Heart left ventricle (tissue), 16 donors: Measurements from ENCODE around the gene SET. TPM values are rescaled to one million over a fixed set of nuclear protein-coding genes. Genes with fewer than 3 reads are reported as not detected.
A peak's percentile ranks its signal among the peaks of the same experiment; 100 is the strongest.

Experiments used
- ATAC-seq, 4 donors: fragments of 200-7000 bp; cut with Tn5 transposase; one replicate each; pipeline ENCODE4 v1.9.1; 2020 to 2022; ENCODE audit warnings: moderate library complexity in 4 of 4, mild to moderate bottlenecking in 3 of 4, moderate number of reproducible peaks in 1 of 4
- DNase-seq, 5 donors: peaks; one replicate each; pipeline ENCODE4 v3.0.0-alpha.2; 2020
- H3K27ac ChIP-seq, 12 donors: fragments of 200-600 bp; sonication (generic) in 4 of 12; one replicate each; pipeline versions ENCODE4 v1.5.0 to v1.8.0; 2016 to 2022; ENCODE audit warnings: mild to moderate bottlenecking in 2 of 12
- H3K27me3 ChIP-seq, 9 donors: fragments of 200-600 bp; sonication (generic) in 2 of 9; one replicate each; pipeline versions ENCODE4 v1.5.1 to v1.8.0; 2016 to 2022; ENCODE audit warnings: mild to moderate bottlenecking in 3 of 9
- H3K36me3 ChIP-seq, 9 donors: fragments of 200-600 bp; sonication (generic) in 2 of 9; one replicate each; pipeline versions ENCODE4 v1.5.0 to v1.8.0; 2018 to 2022; ENCODE audit warnings: mild to moderate bottlenecking in 2 of 9
- H3K4me1 ChIP-seq, 12 donors: fragments of 200-600 bp; sonication (generic) in 4 of 12; one replicate each; pipeline versions ENCODE4 v1.5.0 to v1.8.0; 2016 to 2022; ENCODE audit warnings: mild to moderate bottlenecking in 3 of 12
- H3K4me3 ChIP-seq, 12 donors: fragments of 200-600 bp; sonication (generic) in 4 of 12; one replicate each; pipeline versions ENCODE4 v1.5.0 to v1.8.0; 2017 to 2022; ENCODE audit warnings: mild to moderate bottlenecking in 9 of 12, moderate library complexity in 4 of 12
- H3K9me3 ChIP-seq, 12 donors: fragments of 200-600 bp; sonication (generic) in 4 of 12; one replicate each; pipeline versions ENCODE4 v1.5.0 to v1.8.0; 2016 to 2022; ENCODE audit warnings: mild to moderate bottlenecking in 1 of 12
- CTCF ChIP-seq, 12 donors: fragments of 200-600 bp; sonication (generic) in 4 of 12; IDR thresholded peaks; one replicate each; pipeline versions ENCODE4 v1.5.0 to v1.8.0; 2018 to 2022; ENCODE audit warnings: antibody characterized with exemption in 12 of 12, mild to moderate bottlenecking in 5 of 12
- POLR2A ChIP-seq, 2 donors: fragments of 450-650 bp; IDR thresholded peaks; one replicate each; pipeline ENCODE4 v1.6.1; 2017; ENCODE audit warnings: antibody characterized with exemption in 2 of 2, mild to moderate bottlenecking in 2 of 2, moderate library complexity in 2 of 2
- WGBS, 4 donors: extraction: QIAGEN DNeasy Blood & Tissue Kit in 2 of 4; methylation state at CpG; one replicate each; pipeline versions ENCODE4 v1.1.5 to v1.1.7; 2013 to 2018; 5-methylcytosine and 5-hydroxymethylcytosine counted together
- intact Hi-C, 10 donors: fragments of 100-400 bp; cut with DNase I; formaldehyde crosslinking; loops; one replicate each; pipeline versions ENCODE4 v1.11.1 to v1.14.2; 2022
- polyA plus RNA-seq, 2 donors: library from polyadenylated mRNA; stranded (reverse); fragments of 200-250 nt; gene quantifications; one replicate each; pipeline ENCODE4 v1.2.3, GENCODE V29; 2013
- total RNA-seq, 9 donors: library from RNA; depleted of rRNA in 2 of 9; stranded (reverse); fragments of >200 nt in 2 of 9; fragmentation: NEBNext Ultra II Directional in 3 of 9; extraction: Animal tissue kit (Norgen Biotek cat#: 25700) in 3 of 9; gene quantifications; one replicate each; pipeline versions ENCODE4 v1.1.0 to v1.2.4, GENCODE V29; 2016 to 2023
- donor health status: ischemic (EF 13 %, LVEDD 7.1; RV severe dilation, severe dysfunction).
- donor health status: healthy with polysubstance abuse.
- donor health status: DM: no; HTN: yes; CAD: no.
- donor health status: DM: no; HTN: no; CAD: no.
- donor health status: ischemic (EF 25% LVEDD 6.9; RV normal size, moderate dysfunction).
- donor health status: ischemic (EF 25% LVEDD 5.7; RV mildly dilated, moderate dysfunction).
- donor health status: healthy.
- donor health status: DM: yes; HTN: yes; CAD: no.
- donor health status: ischemic (EF 35%, LVEDD 5.7; RV mildly dilated, moderate dysfunction).
- donor health status: nonischemic (EF 11% LVEDD 7.7; RV severe dilation, severe dysfunction).
- donor health status: DM: yes; HTN: yes; CAD: no.
- donor health status: PGD.
- donor health status: ischemic (EF 29% LVEDD 5.4; RV normal size, mild dysfunction).
- donor health status: nonischemic (EF 23%, LVEDD 6.1; RV moderate dilation, normal function).

Gene SET
- total and polyA plus RNA-seq, 11 donors: 67.6 to 240 (median 203) TPM

DNA sequence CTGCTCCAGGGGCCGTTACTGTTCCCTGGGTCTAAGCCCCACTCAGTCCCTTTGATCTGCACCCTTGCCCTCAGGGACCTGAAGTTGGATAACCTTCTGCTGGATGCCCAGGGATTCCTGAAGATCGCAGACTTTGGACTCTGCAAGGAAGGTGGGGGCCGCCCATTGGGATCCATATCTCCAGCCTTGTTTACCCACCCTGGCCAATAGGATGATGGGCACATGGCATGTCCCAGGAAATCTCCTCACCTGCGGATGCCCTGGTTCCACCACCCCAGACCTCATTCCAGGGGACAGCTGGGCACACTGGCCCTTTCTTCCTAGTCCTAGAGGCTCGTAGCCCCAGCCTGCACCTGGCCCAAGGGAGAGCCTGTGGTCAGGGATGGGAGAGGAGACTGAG lies 29.5 kb downstream of the SET start:
- TF ChIP-seq CTCF (IDR thresholded peaks at IDR 0.05): no peak
- no peak for TF ChIP-seq POLR2A (IDR thresholded peaks at IDR 0.05)
- no peaks in the 10 kb centered on the region for H3K27me3 ChIP-seq
- intact Hi-C loops: no loop called here
- H3K4me3 ChIP-seq: no peak overlapping the region
- H3K4me1 ChIP-seq: peaks cover 0 to 5% (median 0%) of the 10 kb centered on the region in 12 donors
- peaks cover 0 to 37% (median 9%) of the 10 kb centered on the region in 9 donors for H3K36me3 ChIP-seq
- H3K9me3 ChIP-seq: no peaks in the 10 kb centered on the region
- ATAC-seq (no peak), DNase-seq (peak in 3 of 5 donors; percentile 6 to 38 (median 14))
- no peak overlapping the region for H3K27ac ChIP-seq
- 88 to 94% (median 90%) methylated on average over 5 of the region's 5 CpGs for whole genome bisulfite sequencing, 4 donors

DNA sequence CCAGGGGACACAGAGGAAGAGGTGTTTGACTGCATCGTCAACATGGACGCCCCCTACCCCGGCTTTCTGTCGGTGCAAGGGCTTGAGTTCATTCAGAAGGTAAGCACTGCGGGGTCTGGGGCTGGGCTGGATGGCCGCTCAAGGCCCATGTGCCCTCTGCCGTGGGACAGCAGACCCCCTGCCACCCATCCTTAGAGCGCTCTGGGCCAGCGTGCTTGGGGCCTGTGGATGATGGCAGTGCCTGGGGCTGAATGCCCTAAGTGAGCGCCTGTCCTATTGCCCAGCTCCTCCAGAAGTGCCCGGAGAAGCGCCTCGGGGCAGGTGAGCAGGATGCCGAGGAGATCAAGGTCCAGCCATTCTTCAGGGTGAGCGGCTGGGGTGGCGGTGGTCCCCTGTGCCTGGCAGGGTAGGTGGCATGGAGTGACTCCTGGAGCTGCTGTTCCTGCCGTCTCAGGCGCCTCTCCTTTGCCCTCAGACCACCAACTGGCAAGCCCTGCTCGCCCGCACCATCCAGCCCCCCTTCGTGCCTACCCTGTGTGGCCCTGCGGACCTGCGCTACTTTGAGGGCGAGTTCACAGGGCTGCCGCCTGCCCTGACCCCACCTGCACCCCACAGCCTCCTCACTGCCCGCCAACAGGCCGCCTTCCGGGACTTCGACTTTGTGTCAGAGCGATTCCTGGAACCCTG lies 31.0 kb downstream of the SET start:
- DNase-seq (peak in 1 of 5 donors; percentile 57), ATAC-seq (no peak)
- 91 to 95% (median 92%) methylated on average over 25 to 30 of the region's 30 CpGs for WGBS, 4 donors
- Histone ChIP-seq H3K4me3 (no peak overlapping the region), H3K27ac (no peak overlapping the region), H3K27me3 (no peaks in the 10 kb centered on the region), H3K4me1 (peaks cover 0 to 19% (median 6%) of the 10 kb centered on the region in 12 donors), H3K9me3 (peaks cover 0 to under 1% (median 0%) of the 10 kb centered on the region in 12 donors), H3K36me3 (peaks cover 0 to 21% (median 1%) of the 10 kb centered on the region in 9 donors)
- intact Hi-C loops: no loop called here
- TF ChIP-seq POLR2A (IDR thresholded peaks at IDR 0.05) (no peak), CTCF (IDR thresholded peaks at IDR 0.05) (no peak)

DNA sequence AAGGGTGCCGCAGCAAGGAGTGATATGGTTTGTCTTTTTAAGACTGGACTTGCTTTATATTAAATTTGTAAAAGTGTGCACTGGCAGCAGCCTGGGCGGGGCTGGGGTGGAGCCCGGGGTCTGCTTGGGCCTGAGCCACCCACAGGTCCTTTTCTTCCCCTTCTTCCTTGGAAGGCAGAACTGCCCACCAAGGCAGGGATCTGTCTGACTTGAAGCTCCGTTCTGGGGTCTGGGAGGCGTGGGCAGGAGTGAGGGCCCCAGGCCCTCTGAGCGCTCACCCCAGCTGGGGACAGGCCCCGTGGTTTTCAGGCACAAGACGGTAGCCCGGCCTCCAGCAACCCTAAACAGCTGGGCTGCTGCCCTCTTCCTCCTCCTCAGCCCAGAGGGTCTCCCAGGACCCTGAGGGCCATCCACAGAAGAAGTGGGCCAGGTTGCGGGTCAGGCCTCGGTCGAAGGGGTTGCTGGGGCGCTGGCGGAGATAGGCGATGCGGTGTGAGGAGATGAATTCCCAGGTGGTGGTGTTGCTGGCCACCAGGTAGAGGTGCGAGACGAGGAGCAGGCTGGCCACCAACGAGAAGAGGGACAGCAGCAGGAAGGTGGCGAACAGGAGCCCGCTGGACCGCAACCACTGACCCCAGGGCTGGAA lies 31.9 kb downstream of the SET start:
- no peak overlapping the region for H3K4me3 ChIP-seq
- H3K36me3 ChIP-seq: peaks cover 0 to 16% (median 0%) of the 10 kb centered on the region in 9 donors
- peaks cover 0 to 21% (median 6%) of the 10 kb centered on the region in 12 donors for H3K4me1 ChIP-seq
- 91 to 94% (median 92%) methylated on average over 18 to 22 of the region's 22 CpGs for WGBS, 4 donors
- TF ChIP-seq POLR2A (IDR thresholded peaks at IDR 0.05) (no peak), CTCF (IDR thresholded peaks at IDR 0.05) (no peak)
- intact Hi-C loops: no loop called here
- H3K9me3 ChIP-seq: peaks cover 0 to 3% (median 0%) of the 10 kb centered on the region in 12 donors
- H3K27ac ChIP-seq: no peak overlapping the region
- DNase-seq: no peak
- ATAC-seq: no peak
- no peaks in the 10 kb centered on the region for H3K27me3 ChIP-seq

- no peak for TF ChIP-seq POLR2A (IDR thresholded peaks at IDR 0.05)
- TF ChIP-seq CTCF (IDR thresholded peaks at IDR 0.05): no peak
- intact Hi-C loops: loop anchor here in 1 of 10 donors (2.0 kb wide), 1 partner anchor 17 kb away; no protein-coding TSS in a partner anchor
- Histone ChIP-seq H3K4me3 (no peak overlapping the region), H3K27ac (no peak overlapping the region), H3K36me3 (peaks cover 0 to 16% (median 0%) of the 10 kb centered on the region in 9 donors), H3K9me3 (peaks cover 0 to 3% (median 0%) of the 10 kb centered on the region in 12 donors), H3K4me1 (peaks cover 0 to 21% (median 6%) of the 10 kb centered on the region in 12 donors), H3K27me3 (no peaks in the 10 kb centered on the region)
- ATAC-seq: no peak
- peak in 1 of 5 donors; percentile 27 for DNase-seq
- WGBS, 4 donors: 88 to 93% (median 91%) methylated on average over 9 to 18 of the region's 18 CpGs
Measured at GRCh38 chr9:128721487-128722010, 32.5 kb downstream of the SET start.
